ENCODE results near the gene DGKZ.

DGKZ gene

DNA sequence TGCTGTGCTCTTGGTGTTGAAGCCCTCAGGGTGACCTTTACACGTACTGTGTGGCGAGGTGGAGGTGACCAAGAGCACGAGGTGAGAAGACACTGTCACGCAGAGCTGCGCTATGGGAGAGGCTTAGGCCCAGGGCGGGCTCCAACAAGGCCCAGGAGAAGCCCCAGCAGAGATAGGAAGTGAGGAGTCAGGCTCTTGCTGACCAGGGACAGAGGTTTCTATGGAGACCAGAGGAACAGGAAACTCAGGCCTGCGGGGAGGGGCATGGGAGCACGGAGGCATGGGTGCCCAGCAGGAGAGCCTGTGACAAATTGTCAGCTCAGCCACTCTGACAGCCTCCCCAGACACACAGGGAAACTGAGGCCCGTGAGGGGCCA is 15.8 kb downstream of the DGKZ start:
- TF ChIP-seq, protein P1, sequence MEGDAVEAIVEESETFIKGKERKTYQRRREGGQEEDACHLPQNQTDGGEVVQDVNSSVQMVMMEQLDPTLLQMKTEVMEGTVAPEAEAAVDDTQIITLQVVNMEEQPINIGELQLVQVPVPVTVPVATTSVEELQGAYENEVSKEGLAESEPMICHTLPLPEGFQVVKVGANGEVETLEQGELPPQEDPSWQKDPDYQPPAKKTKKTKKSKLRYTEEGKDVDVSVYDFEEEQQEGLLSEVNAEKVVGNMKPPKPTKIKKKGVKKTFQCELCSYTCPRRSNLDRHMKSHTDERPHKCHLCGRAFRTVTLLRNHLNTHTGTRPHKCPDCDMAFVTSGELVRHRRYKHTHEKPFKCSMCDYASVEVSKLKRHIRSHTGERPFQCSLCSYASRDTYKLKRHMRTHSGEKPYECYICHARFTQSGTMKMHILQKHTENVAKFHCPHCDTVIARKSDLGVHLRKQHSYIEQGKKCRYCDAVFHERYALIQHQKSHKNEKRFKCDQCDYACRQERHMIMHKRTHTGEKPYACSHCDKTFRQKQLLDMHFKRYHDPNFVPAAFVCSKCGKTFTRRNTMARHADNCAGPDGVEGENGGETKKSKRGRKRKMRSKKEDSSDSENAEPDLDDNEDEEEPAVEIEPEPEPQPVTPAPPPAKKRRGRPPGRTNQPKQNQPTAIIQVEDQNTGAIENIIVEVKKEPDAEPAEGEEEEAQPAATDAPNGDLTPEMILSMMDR (IDR thresholded peaks at IDR 0.05; ENCODE audit: low read depth, low read length, missing control alignments), result no peak
- Histone ChIP-seq H3K4me3 (ENCODE audit: low read depth, low read length) (peak overlapping the region; percentile 12), H3K36me3 (replicated peaks) (peaks cover 2% of the 10 kb centered on the region), H3K27ac (peak overlapping the region; percentile 69), H3K27me3 (replicated peaks) (no peaks in the 10 kb centered on the region)
- in situ Hi-C loops (cut with HindIII; ENCODE audit: low pct_ligation_motif_present, low sequenced_read_pairs), result no loop called here
- peak; percentile 83 for DNase-seq

DNA sequence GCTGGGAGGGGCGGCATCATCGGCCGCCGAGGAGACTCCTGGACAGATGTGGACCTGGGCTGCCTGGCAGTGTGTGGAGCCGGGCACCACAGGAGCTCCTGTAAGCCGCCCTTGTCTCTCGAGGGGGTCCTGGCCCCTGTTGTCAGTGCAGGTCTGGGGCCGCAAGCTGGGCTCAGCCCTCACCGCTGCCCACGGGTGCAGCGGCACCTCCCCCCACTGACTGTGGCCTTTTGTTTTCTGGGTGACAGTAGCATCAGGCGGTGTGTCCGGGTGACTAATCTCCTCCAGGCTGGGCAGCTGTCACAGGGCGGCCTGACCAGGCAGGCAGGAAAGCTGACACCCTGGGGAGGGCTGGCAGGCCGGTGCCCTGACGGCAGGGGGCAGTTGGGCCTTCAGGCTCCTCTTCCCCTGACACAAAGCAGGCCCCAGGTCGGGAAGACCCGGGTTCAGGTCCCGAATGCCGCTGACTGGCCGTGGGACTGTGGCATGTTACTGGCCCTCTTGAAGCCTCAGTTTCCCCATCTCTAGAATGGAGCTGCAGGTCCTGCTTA is 16.3 kb downstream of the DGKZ start:
- in situ Hi-C loops (cut with HindIII; ENCODE audit: low pct_ligation_motif_present, low sequenced_read_pairs), result no loop called here
- TF ChIP-seq, protein P1 (IDR thresholded peaks at IDR 0.05; ENCODE audit: low read depth, low read length, missing control alignments), result peak; percentile 57
- peak; percentile 47 for DNase-seq
- Histone ChIP-seq H3K4me3 (ENCODE audit: low read depth, low read length) (peak overlapping the region; percentile 12), H3K27ac (peak overlapping the region; percentile 69), H3K36me3 (replicated peaks) (peaks cover 7% of the 10 kb centered on the region), H3K27me3 (replicated peaks) (no peaks in the 10 kb centered on the region)

DNA sequence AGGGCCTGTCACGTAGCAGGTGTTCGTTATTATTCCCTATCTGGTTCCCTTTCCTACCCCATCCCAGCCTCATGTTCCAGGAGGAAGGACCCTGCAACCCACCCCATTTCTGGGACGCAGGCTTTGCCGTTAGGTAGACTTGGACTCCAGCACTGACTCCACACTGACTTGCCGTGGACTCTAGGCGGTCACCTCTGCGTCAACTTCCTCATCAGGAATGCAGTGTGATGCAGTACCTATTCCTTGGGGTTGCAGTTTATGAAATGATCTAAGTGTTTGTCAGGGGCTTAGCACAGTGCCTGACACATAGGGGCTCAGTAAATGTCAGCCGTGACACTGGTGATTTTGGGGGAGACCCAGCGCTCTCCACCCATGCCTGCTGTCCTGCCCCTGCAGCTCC is 16.8 kb downstream of the DGKZ start:
- Histone ChIP-seq H3K27ac (peak overlapping the region; percentile 69), H3K36me3 (replicated peaks) (peaks cover 11% of the 10 kb centered on the region), H3K27me3 (replicated peaks) (no peaks in the 10 kb centered on the region), H3K4me3 (ENCODE audit: low read depth, low read length) (no peak overlapping the region)
- in situ Hi-C loops (cut with HindIII; ENCODE audit: low pct_ligation_motif_present, low sequenced_read_pairs), result no loop called here
- no peak for DNase-seq
- TF ChIP-seq, protein P1 (IDR thresholded peaks at IDR 0.05; ENCODE audit: low read depth, low read length, missing control alignments), result no peak

DNA sequence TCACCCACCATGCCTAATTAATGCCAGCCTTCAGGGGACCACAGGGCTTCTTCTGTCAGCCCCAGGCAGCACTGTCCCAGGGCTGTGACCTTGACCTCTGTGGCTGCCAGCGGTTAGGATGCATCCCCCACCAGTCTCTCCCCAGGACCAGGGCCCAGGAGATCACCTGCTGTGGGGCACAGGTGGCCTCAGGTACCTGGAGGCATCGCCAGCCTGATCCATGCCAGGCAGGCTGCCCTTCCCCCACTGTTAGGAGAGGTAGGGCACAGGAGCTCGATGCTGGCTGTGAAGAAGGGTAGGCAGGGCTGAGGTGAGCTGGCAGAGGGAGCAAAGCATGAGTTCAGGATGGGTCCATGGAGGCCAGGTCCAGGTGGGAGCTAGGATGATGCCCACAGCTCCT is 17.5 kb downstream of the DGKZ start:
- no peaks in the 10 kb centered on the region for H3K27me3 ChIP-seq (replicated peaks)
- TF ChIP-seq, protein P1 (IDR thresholded peaks at IDR 0.05; ENCODE audit: low read depth, low read length, missing control alignments), result no peak
- peaks cover 13% of the 10 kb centered on the region for H3K36me3 ChIP-seq (replicated peaks)

DNA sequence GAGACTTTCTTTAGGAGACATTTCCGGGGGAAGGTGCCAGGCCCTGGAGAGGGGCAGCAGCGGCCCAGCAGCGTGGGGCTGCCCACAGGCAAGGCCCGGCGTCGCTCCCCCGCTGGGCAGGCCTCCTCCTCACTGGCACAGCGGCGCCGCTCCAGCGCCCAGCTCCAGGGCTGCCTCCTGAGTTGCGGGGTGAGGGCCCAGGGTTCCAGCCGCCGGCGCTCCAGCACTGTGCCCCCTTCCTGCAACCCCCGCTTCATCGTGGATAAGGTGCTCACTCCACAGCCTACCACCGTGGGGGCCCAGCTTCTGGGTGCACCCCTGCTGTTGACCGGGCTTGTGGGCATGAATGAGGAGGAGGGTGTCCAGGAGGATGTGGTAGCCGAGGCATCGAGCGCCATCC is 19.0 kb downstream of the DGKZ start:
- in situ Hi-C loops (cut with HindIII; ENCODE audit: low pct_ligation_motif_present, low sequenced_read_pairs), result no loop called here
- Histone ChIP-seq H3K27me3 (replicated peaks) (no peaks in the 10 kb centered on the region), H3K4me3 (ENCODE audit: low read depth, low read length) (no peak overlapping the region), H3K27ac (no peak overlapping the region), H3K36me3 (replicated peaks) (peaks cover 20% of the 10 kb centered on the region)
- TF ChIP-seq, protein P1 (IDR thresholded peaks at IDR 0.05; ENCODE audit: low read depth, low read length, missing control alignments), result no peak
- no peak for DNase-seq

More for the DNA sequence above, 17.5 kb downstream of the DGKZ start:
- Histone ChIP-seq H3K27ac (no peak overlapping the region), H3K4me3 (ENCODE audit: low read depth, low read length) (no peak overlapping the region)
- in situ Hi-C loops (cut with HindIII; ENCODE audit: low pct_ligation_motif_present, low sequenced_read_pairs), result no loop called here
- no peak for DNase-seq

DNA sequence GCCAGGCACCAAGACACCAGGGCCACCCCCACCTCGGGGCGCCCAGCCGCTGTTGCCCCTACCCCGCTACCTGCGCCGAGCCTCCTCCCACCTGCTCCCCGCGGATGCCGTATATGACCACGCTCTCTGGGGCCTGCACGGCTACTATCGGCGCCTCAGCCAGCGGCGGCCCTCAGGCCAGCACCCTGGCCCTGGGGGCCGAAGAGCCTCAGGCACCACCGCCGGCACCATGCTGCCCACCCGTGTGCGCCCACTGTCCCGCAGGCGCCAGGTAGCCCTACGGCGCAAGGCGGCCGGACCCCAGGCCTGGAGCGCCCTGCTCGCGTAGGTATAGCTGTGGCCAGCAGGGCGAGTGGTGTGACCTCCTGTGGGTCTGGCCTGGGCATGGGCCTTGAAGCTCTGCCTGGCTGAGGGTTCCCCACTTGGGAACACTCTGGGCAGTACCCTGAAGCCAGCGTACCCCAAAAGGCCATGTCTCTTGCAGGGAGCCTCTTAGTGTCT is 19.4 kb downstream of the DGKZ start:
- in situ Hi-C loops (cut with HindIII; ENCODE audit: low pct_ligation_motif_present, low sequenced_read_pairs), result no loop called here
- H3K36me3 ChIP-seq (replicated peaks), result peaks cover 20% of the 10 kb centered on the region

More for the DNA sequence above, 19.4 kb downstream of the DGKZ start:
- no peak overlapping the region for H3K4me3 ChIP-seq (ENCODE audit: low read depth, low read length)
- TF ChIP-seq, protein P1 (IDR thresholded peaks at IDR 0.05; ENCODE audit: low read depth, low read length, missing control alignments), result no peak
- H3K27ac ChIP-seq, result no peak overlapping the region
- H3K27me3 ChIP-seq (replicated peaks), result no peaks in the 10 kb centered on the region
- no peak for DNase-seq
